Body of pancreas (tissue), 4 donors: ENCODE results near the gene POLD2.

Experiments
- CTCF ChIP-seq, 7 experiments: fragments of 450-650 bp in 4 of 7; fragments of 200-600 bp in 3 of 7; sonication (generic) in 3 of 7; IDR thresholded peaks; one replicate each; pipeline ENCODE4 v1.5.1; 2016 to 2019; ENCODE audit warnings: antibody characterized with exemption in 7 of 7
- POLR2A ChIP-seq, 3 donors: fragments of 450-650 bp; IDR thresholded peaks; one replicate each; pipeline ENCODE4 v1.6.1; 2016; ENCODE audit warnings: antibody characterized with exemption in 3 of 3, mild to moderate bottlenecking in 2 of 3

GRCh38 chr7:44113764-44114354, 9.5 kb downstream of the POLD2 start:
- TF ChIP-seq POLR2A (IDR thresholded peaks at IDR 0.05) (no peak), CTCF (IDR thresholded peaks at IDR 0.05) (no peak)
